Esophagus squamous epithelium (tissue), 4 donors: Measurements from ENCODE around the gene ZMYND10.
A peak's percentile ranks its signal among the peaks of the same experiment; 100 is the strongest.

Source experiments
- POLR2A ChIP-seq, 4 donors: fragments of 450-650 bp; IDR thresholded peaks; one replicate each; pipeline ENCODE4 v1.6.1; 2017; ENCODE audit warnings: antibody characterized with exemption in 4 of 4, mild to moderate bottlenecking in 4 of 4, moderate library complexity in 3 of 4
- TF ChIP-seq, protein P1 (sequence below), 6 experiments: fragments of 450-650 bp in 4 of 6; fragments of 200-600 bp in 2 of 6; sonication (generic) in 2 of 6; IDR thresholded peaks; one replicate each; pipeline ENCODE4 v1.5.1; 2016 to 2019; ENCODE audit warnings: antibody characterized with exemption in 6 of 6, mild to moderate bottlenecking in 4 of 6, moderate library complexity in 4 of 6

DNA sequence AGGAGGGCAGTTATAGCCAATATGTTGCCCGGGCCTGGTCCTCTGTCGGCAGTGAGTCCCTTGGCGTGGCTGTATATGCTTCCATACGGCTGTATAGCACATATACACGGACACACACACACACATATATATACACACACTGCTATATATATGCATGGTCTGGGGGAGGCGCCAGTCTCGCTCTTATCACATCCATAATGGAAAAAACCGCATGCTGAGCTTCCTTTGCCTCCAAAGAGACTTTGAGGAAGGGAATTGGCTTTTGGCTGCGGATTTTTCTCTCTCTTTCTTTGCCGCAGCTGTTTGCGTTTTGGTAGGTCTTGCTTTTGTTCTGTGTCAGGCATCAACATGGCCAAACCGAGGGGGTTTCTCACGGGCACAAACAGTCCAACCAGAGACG lies 25.1 kb upstream of the ZMYND10 start:
- TF ChIP-seq, protein P1, sequence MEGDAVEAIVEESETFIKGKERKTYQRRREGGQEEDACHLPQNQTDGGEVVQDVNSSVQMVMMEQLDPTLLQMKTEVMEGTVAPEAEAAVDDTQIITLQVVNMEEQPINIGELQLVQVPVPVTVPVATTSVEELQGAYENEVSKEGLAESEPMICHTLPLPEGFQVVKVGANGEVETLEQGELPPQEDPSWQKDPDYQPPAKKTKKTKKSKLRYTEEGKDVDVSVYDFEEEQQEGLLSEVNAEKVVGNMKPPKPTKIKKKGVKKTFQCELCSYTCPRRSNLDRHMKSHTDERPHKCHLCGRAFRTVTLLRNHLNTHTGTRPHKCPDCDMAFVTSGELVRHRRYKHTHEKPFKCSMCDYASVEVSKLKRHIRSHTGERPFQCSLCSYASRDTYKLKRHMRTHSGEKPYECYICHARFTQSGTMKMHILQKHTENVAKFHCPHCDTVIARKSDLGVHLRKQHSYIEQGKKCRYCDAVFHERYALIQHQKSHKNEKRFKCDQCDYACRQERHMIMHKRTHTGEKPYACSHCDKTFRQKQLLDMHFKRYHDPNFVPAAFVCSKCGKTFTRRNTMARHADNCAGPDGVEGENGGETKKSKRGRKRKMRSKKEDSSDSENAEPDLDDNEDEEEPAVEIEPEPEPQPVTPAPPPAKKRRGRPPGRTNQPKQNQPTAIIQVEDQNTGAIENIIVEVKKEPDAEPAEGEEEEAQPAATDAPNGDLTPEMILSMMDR (IDR thresholded peaks at IDR 0.05) = peak in 1 of 6 experiments; percentile 21
- no peak for TF ChIP-seq POLR2A (IDR thresholded peaks at IDR 0.05)
